GM11168 (cell line): ENCODE measurements around the gene VPS33A.

Experiments used
- in situ Hi-C: fragments of 300-500 bp; cut with MboI; formaldehyde crosslinking; loops from one replicate; pipeline ENCODE4 v1.12.0; 2022; ENCODE audit warnings: low sequenced_read_pairs; ENCODE audit not compliant: unreplicated experiment

VPS33A gene

DNA sequence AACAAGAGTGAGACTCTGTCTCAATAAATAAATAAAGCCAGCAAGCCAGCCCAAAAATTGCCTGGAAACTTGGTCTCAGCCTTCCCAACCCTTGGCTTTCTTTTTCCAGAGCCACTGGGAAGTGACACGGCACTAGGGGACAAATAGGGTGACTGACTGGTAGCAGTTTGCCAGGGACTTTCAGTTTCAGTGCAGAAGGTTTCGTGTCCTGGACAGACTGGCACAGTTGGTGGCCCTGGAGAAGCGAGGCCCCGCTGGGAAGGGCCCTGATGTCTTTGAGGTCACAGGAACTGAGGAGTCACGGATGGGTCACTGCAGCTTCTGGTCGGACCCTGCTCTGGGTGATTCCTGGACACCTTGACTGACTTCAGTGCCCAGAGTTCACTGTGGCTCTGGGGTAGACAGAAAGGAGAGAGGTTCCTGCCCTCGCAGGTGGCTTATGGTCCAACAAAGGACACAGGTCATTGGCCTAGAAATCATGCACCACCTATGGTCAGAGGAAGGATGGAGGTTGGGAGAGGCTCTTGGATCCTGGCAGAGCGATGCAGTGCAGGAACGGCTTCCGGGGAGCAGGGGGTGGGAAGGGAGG lies 80.7 kb downstream of the VPS33A start:
- in situ Hi-C loops, result no loop called here

- in situ Hi-C loops, result no loop called here
Observed at GRCh38 chr12:122185079-122185478, 81.2 kb downstream of the VPS33A start.

DNA sequence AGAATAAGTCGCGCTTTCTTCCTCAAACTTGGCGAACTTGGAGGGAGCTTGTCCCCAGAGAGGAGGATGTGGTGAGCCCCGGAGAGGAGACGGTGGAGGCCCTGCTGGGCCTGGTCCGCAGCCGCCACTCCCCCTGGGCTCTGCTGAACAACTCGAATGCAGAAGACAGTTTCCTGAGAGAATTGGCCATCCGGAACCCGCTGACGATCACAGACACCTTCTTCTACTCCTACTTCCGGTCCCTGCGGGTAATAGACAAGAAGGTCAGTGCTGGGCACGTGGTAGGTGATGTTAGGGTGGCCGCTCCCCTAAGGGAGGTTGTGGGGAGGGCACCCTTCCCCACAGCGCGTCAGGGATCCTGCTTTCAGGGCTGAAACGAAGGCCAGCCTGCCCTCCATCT lies 81.8 kb downstream of the VPS33A start:
- in situ Hi-C loops, result no loop called here

GRCh38 chr12:122183588-122183940 lies 82.7 kb downstream of the VPS33A start:
- in situ Hi-C loops, result no loop called here

GRCh38 chr12:122182887-122183587 lies 83.3 kb downstream of the VPS33A start, which contains the start of gene LRRC43:
LRRC43 (plus strand) TSS chr12:122183123; CDS start chr12:122183145, 22 bp downstream.
- in situ Hi-C loops, result no loop called here
